Liver (tissue), 9 donors: Measurements from ENCODE around the gene RAD51B. TPM values are rescaled to one million over a fixed set of nuclear protein-coding genes. Genes with fewer than 3 reads are reported as not detected.

Experiments used
- DNase-seq: peaks from one replicate; pipeline ENCODE4 v3.0.0-alpha.2; 2017; ENCODE audit warnings: low spot score
- H3K27ac ChIP-seq, 2 donors: one replicate each; pipeline ENCODE4 v1.7.0; 2013; ENCODE audit warnings: inconsistent platforms in 2 of 2, low read length in 2 of 2, control low read depth in 1 of 2, low read depth in 1 of 2, mild to moderate bottlenecking in 1 of 2
- H3K27me3 ChIP-seq, 4 donors: one replicate each; pipeline versions ENCODE4 v1.6.1 to v1.7.0; 2013; ENCODE audit warnings: low read length in 3 of 4, inconsistent platforms in 1 of 4, mild to moderate bottlenecking in 1 of 4, moderate library complexity in 1 of 4; ENCODE audit not compliant: control insufficient read depth in 4 of 4, insufficient read depth in 4 of 4
- H3K36me3 ChIP-seq, 4 donors: one replicate each; pipeline versions ENCODE4 v1.6.1 to v1.7.0; 2013; ENCODE audit warnings: low read length in 3 of 4, mild to moderate bottlenecking in 3 of 4, low read depth in 1 of 4, moderate library complexity in 1 of 4; ENCODE audit not compliant: control insufficient read depth in 4 of 4, insufficient read depth in 3 of 4
- H3K4me1 ChIP-seq, 4 donors: one replicate each; pipeline versions ENCODE4 v1.6.1 to v1.7.0; 2013; ENCODE audit warnings: low read length in 3 of 4, mild to moderate bottlenecking in 3 of 4, moderate library complexity in 1 of 4; ENCODE audit not compliant: control insufficient read depth in 4 of 4, insufficient read depth in 4 of 4
- H3K4me3 ChIP-seq, 3 donors: one replicate each; pipeline versions ENCODE4 v1.6.1 to v1.7.0; 2013; ENCODE audit warnings: low read length in 3 of 3, control low read depth in 1 of 3, low read depth in 1 of 3, mild to moderate bottlenecking in 1 of 3
- H3K9ac ChIP-seq, 2 donors: one replicate each; pipeline ENCODE4 v1.7.0; 2013; ENCODE audit warnings: low read length in 2 of 2, mild to moderate bottlenecking in 2 of 2, moderate library complexity in 2 of 2, control low read depth in 1 of 2, low read depth in 1 of 2
- H3K9me3 ChIP-seq, 4 donors: one replicate each; pipeline versions ENCODE4 v1.6.1 to v1.7.0; 2013; ENCODE audit warnings: low read length in 3 of 4; ENCODE audit not compliant: control insufficient read depth in 4 of 4
- EGR1 ChIP-seq, 2 donors: IDR thresholded peaks; 2 replicates each; pipeline ENCODE4 v1.6.1; 2016 to 2018; ENCODE audit warnings: antibody characterized with exemption in 2 of 2, low read depth in 2 of 2
- FOXA2 ChIP-seq: IDR thresholded peaks from 2 replicates; pipeline ENCODE4 v1.6.1; 2016; ENCODE audit warnings: antibody characterized with exemption
- GABPA ChIP-seq, 2 donors: IDR thresholded peaks in 1 of 2; conservative IDR thresholded peaks in 1 of 2; 2 replicates each; pipeline ENCODE4 v1.6.1; 2016; ENCODE audit warnings: antibody characterized with exemption in 2 of 2, mild to moderate bottlenecking in 1 of 2, moderate library complexity in 1 of 2
- HNF4A ChIP-seq, 2 donors: conservative IDR thresholded peaks; 2 replicates each; pipeline ENCODE4 v1.6.1; 2016; ENCODE audit warnings: antibody characterized with exemption in 2 of 2, mild to moderate bottlenecking in 2 of 2
- HNF4G ChIP-seq: IDR thresholded peaks from 2 replicates; pipeline ENCODE4 v1.6.1; 2016; ENCODE audit warnings: antibody characterized with exemption
- NR2F2 ChIP-seq: IDR thresholded peaks from 2 replicates; pipeline ENCODE4 v1.6.1; 2016; ENCODE audit warnings: antibody characterized with exemption
- RAD21 ChIP-seq, 2 donors: IDR thresholded peaks; 2 replicates each; pipeline ENCODE4 v1.6.1; 2016; ENCODE audit warnings: antibody characterized with exemption in 2 of 2, mild to moderate bottlenecking in 2 of 2
- REST ChIP-seq: IDR thresholded peaks from 2 replicates; pipeline ENCODE4 v1.6.1; 2016; ENCODE audit warnings: antibody characterized with exemption, mild to moderate bottlenecking
- RXRA ChIP-seq, 2 donors: IDR thresholded peaks; 2 replicates each; pipeline ENCODE4 v1.6.1; 2017 to 2018; ENCODE audit warnings: antibody characterized with exemption in 2 of 2, mild to moderate bottlenecking in 1 of 2
- SP1 ChIP-seq: IDR thresholded peaks from 2 replicates; pipeline ENCODE4 v1.6.1; 2018; ENCODE audit warnings: antibody characterized with exemption, mild to moderate bottlenecking
- TAF1 ChIP-seq: conservative IDR thresholded peaks from 2 replicates; pipeline ENCODE4 v1.6.1; 2016; ENCODE audit warnings: antibody characterized with exemption, mild to moderate bottlenecking
- YY1 ChIP-seq: IDR thresholded peaks from 2 replicates; pipeline ENCODE4 v1.6.1; 2016; ENCODE audit warnings: antibody characterized with exemption, mild to moderate bottlenecking
- WGBS: extraction: QIAGEN DNeasy Blood & Tissue Kit; methylation state at CpG from one replicate; pipeline ENCODE4 v1.1.7; 2013; 5-methylcytosine and 5-hydroxymethylcytosine counted together
- polyA plus RNA-seq, 2 donors: library from polyadenylated mRNA; stranded (reverse) in 1 of 2; unstranded in 1 of 2; fragments of 200-250 nt in 1 of 2; fragments of >200 nt in 1 of 2; fragmentation: Nextera tagmentation in 1 of 2; extraction: Ambion mirVana in 1 of 2; gene quantifications; one replicate each; pipeline versions ENCODE4 v1.2.1 to v1.2.3, GENCODE V29; 2013 to 2015
- total RNA-seq, 2 donors: library from RNA; depleted of rRNA; stranded (reverse); fragments of >200 nt; gene quantifications; one replicate each; pipeline ENCODE4 v1.2.3, GENCODE V29; 2014
- TF ChIP-seq, protein P1 (sequence below): IDR thresholded peaks from 2 replicates; pipeline ENCODE4 v1.6.1; 2016; ENCODE audit warnings: antibody characterized with exemption
- TF ChIP-seq, protein P2 (sequence below): IDR thresholded peaks from 2 replicates; pipeline ENCODE4 v1.6.1; 2016; ENCODE audit warnings: antibody characterized with exemption
- TF ChIP-seq, protein P3 (sequence below): IDR thresholded peaks from 2 replicates; pipeline ENCODE4 v1.6.1; 2016; ENCODE audit warnings: antibody characterized with exemption
- donor health status: healthy.
- donor health status: healthy.
- donor health status: healthy.
- donor health status: healthy.
- donor health status: healthy.

The RAD51B gene
- total and polyA plus RNA-seq, 4 donors: 0.81 to 12.9 (median 2.4) TPM

DNA sequence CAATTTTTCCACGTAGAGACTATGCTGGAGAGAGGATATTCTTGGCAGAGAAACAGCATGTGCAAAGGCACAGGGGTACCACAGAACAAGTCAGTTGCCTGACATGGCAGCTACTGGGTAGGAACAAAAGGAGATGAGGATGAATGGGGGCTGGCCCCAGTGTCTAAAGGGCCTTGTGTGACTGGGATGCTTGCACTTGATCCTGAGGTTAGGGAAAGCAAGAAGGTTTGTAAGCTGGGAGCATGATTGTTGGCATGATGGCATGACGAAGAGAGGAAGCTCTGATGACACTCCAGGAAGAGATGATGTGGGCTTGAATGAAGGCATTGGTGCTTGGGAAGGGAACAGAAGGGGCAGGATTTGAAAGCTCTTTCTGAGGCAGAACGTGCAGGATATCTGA, 834.2 kb downstream of the RAD51B start:
- no peak overlapping the region for H3K4me3 ChIP-seq
- no peaks in the 10 kb centered on the region for H3K36me3 ChIP-seq
- no peak for DNase-seq
- H3K4me1 ChIP-seq: peaks cover 6 to 30% (median 19%) of the 10 kb centered on the region in 4 donors
- H3K9me3 ChIP-seq: no peaks in the 10 kb centered on the region
- no peak overlapping the region for H3K9ac ChIP-seq
- 95% methylated on average over 3 of the region's 3 CpGs for WGBS
- no peak overlapping the region for H3K27ac ChIP-seq
- no peaks in the 10 kb centered on the region for H3K27me3 ChIP-seq
- TF ChIP-seq, protein P1, sequence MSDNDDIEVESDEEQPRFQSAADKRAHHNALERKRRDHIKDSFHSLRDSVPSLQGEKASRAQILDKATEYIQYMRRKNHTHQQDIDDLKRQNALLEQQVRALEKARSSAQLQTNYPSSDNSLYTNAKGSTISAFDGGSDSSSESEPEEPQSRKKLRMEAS: no peak
- TF ChIP-seq HNF4A (conservative IDR thresholded peaks at IDR 0.05): no peak
- TF ChIP-seq SP1: no peak
- no peak for TF ChIP-seq FOXA2
- no peak for TF ChIP-seq RXRA (IDR thresholded peaks at IDR 0.05)
- TF ChIP-seq, protein P2, sequence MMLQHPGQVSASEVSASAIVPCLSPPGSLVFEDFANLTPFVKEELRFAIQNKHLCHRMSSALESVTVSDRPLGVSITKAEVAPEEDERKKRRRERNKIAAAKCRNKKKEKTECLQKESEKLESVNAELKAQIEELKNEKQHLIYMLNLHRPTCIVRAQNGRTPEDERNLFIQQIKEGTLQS: no peak
- no peak for TF ChIP-seq EGR1 (IDR thresholded peaks at IDR 0.05; ENCODE audit: low read depth in 2 of 2)
- no peak for TF ChIP-seq NR2F2
- no peak for TF ChIP-seq YY1
- no peak for TF ChIP-seq REST

DNA sequence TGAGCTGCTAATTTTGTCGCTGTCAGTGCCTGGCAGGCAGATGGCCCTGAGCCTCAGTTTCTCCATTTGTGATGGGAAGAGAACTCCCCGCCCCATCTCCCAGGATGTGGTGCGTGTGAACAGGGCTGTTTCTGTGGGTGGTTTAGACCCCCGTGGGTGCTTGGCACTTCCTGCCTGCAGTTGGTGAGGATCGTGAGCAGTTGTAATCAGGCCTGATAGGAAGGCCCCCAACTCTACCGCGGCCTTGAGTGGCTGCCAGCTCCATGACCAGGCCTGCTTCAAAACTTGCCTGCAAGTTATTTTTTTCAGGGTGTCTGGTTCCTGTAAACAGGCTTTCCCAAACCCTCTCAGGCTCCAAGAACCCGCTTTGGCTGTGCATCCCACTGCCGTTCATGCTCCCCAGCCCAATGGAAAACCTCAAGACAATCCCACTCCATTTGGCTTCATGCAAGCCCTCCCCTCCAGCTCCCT, 834.9 kb downstream of the RAD51B start:
- TF ChIP-seq HNF4G (no peak), EGR1 (IDR thresholded peaks at IDR 0.05; ENCODE audit: low read depth in 2 of 2) (no peak), REST (no peak), TAF1 (no peak), RXRA (IDR thresholded peaks at IDR 0.05) (no peak), SP1 (no peak), GABPA (IDR thresholded peaks at IDR 0.05 in 1 of 2, conservative IDR thresholded peaks at IDR 0.05 in 1 of 2) (no peak), RAD21 (IDR thresholded peaks at IDR 0.05) (no peak), HNF4A (conservative IDR thresholded peaks at IDR 0.05) (no peak), NR2F2 (no peak)
- TF ChIP-seq, protein P2: no peak
- TF ChIP-seq, protein P3, sequence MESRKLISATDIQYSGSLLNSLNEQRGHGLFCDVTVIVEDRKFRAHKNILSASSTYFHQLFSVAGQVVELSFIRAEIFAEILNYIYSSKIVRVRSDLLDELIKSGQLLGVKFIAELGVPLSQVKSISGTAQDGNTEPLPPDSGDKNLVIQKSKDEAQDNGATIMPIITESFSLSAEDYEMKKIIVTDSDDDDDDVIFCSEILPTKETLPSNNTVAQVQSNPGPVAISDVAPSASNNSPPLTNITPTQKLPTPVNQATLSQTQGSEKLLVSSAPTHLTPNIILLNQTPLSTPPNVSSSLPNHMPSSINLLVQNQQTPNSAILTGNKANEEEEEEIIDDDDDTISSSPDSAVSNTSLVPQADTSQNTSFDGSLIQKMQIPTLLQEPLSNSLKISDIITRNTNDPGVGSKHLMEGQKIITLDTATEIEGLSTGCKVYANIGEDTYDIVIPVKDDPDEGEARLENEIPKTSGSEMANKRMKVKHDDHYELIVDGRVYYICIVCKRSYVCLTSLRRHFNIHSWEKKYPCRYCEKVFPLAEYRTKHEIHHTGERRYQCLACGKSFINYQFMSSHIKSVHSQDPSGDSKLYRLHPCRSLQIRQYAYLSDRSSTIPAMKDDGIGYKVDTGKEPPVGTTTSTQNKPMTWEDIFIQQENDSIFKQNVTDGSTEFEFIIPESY: no peak
- 80% methylated on average over 9 of the region's 9 CpGs for WGBS

More for the DNA sequence above, 834.9 kb downstream of the RAD51B start:
- no peak overlapping the region for H3K27ac ChIP-seq
- no peaks in the 10 kb centered on the region for H3K36me3 ChIP-seq
- no peak overlapping the region for H3K4me3 ChIP-seq
- H3K9me3 ChIP-seq: no peaks in the 10 kb centered on the region
- peaks cover 4 to 29% (median 19%) of the 10 kb centered on the region in 4 donors for H3K4me1 ChIP-seq
- H3K9ac ChIP-seq: no peak overlapping the region
- H3K27me3 ChIP-seq: no peaks in the 10 kb centered on the region
- DNase-seq: peak; percentile 22
